NCI-H2171 treated with DMSO at 0.1 percent for 48 hours (cell line): ENCODE data around the gene TARBP1.
"Not testable (repeated sequence)": the region's sequence is repeated elsewhere in the genome, so short reads cannot be mapped to it uniquely, and the experiment has no call there.

Experiments
- DNase-seq: peaks from one replicate; lab custom pipeline; 2025; lab: John Stamatoyannopoulos, UW

Gene TARBP1

GRCh38 chr1:234386122-234386521, 92.9 kb downstream of the TARBP1 start:
- DNase-seq = no peak

DNA sequence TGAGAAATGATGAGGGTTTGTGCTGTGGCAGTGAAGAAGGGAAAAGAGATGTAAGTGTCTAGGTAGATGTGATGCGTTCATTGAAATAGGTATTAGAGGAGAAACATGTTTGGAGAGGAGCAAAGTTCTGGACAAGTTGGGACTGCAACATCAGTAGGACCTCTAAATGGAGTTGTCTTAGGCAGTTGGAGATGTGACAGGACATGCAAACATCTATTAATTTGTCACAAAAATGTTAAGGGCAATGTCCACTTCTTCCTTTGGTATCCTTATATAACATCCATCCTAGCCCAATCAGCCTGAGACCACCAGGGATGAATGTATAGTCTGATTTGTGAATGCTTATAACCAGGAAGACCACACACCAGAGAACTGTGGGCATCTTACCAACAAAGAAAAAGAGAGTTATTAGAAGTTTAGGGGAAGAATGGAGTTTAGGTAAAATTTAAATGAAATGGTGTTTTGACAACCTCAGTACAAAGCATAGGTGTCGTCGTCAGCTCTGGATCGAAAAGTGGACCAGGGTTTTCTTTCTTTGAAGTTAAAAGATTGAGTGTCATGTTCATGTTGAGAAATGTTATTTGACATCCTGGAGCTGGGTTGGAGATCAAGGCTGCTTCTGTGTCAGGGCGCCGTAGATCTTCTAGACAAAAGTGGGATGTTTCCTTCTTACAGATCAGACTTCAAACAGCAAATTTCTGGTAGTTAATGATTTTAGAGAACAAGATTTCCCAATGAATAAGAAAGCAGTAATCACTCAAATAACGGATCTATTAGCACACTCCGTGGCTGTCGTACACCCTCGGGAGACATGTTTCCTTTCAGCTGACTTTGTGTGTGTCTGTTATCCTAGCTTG, 97.1 kb downstream of the TARBP1 start:
- DNase-seq = no peak

DNA sequence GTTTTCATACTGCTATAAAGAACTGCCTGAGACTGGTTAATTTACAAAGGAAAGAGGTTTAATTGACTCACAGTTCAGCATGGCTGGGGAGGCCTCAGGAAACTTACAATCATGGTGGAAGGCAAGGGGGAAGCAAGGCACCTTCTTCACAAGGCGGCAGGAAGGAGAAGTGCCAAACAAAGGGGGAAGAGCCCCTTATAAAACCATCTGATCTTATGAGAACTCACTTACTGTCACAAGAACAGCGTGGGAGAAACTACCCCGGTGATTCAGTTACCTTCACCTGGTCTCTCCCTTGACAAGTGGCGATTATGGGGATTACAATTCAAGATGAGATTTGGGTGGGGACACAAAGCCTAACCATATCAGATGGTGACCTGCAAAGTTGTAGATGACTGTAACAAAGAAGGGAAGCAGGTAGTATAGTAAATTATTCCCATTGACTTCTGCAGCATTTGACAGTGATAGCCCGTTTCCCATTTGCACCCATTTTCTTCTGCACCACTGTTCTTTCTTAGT, 99.3 kb downstream of the TARBP1 start:
- DNase-seq = not testable (repeated sequence)

- no peak for DNase-seq
Measured at GRCh38 chr1:234375672-234376071, 103.3 kb downstream of the TARBP1 start.

DNA sequence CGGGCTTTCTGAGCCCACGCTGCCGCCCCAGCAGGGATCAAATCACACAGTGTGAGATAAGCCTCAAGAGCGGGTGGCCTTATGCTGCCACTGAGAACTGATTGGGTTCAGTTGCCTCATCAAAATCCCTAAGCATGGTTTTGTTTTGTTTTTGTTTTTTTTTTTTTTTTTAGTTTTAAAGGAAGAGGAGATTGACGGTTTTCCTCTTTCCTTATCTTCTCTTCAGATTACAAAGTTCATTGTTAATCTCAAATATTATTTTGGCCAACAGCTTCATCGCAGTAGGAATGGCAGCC, 105.1 kb downstream of the TARBP1 start:
- DNase-seq = no peak

DNA sequence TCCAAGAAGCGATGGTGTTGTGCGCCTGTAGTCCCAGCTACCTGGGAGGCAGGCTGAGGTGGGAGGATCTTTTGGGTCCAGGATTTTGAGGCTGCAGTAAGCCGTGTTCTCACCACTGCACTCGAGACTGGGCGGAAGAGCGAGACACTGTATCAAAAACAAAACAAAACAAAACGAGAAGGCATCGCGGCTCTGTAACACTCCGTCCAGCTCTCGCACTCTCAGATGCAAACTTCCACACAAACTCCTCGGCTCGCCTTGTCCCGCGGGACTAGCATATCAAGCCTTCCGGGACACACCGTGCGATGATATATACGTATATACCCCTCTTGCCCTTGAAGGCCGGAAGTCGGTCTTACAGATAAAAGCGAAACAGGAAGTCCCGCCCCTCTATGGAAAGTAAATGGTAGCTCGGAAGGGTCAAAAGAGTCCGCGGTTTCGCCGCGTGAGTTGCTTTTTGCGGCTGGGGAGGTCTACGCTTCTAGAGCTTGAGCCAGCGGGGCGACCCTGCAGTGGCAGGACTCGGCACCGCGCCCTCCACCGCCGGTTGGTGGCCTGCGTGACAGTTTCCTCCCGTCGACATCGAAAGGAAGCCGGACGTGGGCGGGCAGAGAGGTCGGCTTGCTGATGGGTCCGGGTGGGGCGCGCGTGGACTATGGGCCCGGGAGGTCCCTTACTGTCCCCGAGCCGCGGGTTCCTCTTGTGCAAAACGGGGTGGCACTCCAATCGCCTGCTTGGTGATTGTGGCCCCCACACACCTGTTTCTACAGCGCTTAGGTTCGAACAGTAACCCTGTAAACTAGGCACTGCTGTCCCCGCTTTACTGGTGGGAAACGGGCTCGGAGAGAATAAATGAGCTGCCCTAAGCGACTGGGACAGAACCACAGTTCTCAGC, 105.7 kb downstream of the TARBP1 start, which contains the start of gene COA6:
COA6 (plus strand) TSS at position 393 of the 895 bp plus-strand sequence; CDS start at position 404, 11 bp downstream.
- DNase-seq = peak; percentile 97

- DNase-seq = no peak
Measured at GRCh38 chr1:234372011-234372757, 106.8 kb downstream of the TARBP1 start.

- DNase-seq = no peak
Measured at GRCh38 chr1:234371414-234371813, 107.6 kb downstream of the TARBP1 start.

- no peak for DNase-seq
Measured at GRCh38 chr1:234369784-234370183, 109.2 kb downstream of the TARBP1 start.

GRCh38 chr1:234369033-234369430, 109.9 kb downstream of the TARBP1 start:
- no peak for DNase-seq

DNA sequence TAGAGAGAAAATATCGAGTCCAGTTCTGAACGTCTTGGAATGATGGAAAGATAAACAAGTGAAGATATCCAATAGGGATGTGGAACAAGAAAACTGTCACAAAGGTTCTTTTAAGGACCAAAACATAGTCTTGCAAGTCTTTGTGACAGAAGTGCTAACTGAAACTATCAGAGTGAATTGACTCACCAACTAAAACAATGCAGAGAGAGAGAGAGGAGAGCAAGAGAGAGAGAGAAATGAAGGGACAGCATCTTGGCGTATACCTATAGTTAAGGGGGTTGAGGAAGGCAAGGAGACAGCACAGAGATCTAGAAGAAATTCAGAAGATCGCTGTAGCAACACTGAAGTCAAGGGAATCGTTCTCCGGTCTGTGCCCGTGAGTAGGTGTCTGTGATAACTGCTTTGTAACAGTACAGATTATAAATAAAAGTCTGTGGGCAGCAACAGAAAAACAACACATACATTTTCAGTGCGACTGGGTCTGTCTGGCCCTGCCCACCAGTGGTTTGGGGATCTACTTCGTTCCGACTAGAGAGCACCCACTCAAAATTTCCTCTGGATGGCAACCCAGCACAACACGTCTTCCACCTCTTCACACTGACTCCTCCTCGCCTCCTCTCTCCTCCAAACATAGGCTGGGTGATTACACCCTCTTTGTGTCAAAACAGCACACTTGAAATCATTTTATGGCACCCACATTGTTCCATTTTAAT, 110.5 kb downstream of the TARBP1 start:
- no peak for DNase-seq

- no peak for DNase-seq
Measured at GRCh38 chr1:234362558-234362957, 116.4 kb downstream of the TARBP1 start.

- DNase-seq = no peak
Measured at GRCh38 chr1:234361102-234361603, 117.8 kb downstream of the TARBP1 start.

DNA sequence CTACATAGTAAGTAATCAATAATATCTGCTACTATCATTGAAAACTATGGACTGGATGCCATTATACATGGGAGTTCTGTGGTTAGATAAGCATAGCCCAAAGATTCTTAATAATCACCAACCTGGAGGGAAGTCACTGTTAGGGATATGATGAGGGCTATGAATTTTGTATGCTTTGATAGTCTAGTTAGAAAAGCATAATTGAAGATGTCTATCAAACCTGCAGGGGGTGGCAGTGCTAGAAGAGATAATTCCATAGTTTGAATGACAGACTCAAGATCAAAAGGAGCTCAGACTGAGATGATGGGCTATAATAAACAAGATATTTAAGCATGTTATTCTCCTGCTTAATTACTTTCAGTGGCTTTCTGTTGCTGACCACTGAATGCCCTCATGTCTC, 121.1 kb downstream of the TARBP1 start:
- no peak for DNase-seq

DNA sequence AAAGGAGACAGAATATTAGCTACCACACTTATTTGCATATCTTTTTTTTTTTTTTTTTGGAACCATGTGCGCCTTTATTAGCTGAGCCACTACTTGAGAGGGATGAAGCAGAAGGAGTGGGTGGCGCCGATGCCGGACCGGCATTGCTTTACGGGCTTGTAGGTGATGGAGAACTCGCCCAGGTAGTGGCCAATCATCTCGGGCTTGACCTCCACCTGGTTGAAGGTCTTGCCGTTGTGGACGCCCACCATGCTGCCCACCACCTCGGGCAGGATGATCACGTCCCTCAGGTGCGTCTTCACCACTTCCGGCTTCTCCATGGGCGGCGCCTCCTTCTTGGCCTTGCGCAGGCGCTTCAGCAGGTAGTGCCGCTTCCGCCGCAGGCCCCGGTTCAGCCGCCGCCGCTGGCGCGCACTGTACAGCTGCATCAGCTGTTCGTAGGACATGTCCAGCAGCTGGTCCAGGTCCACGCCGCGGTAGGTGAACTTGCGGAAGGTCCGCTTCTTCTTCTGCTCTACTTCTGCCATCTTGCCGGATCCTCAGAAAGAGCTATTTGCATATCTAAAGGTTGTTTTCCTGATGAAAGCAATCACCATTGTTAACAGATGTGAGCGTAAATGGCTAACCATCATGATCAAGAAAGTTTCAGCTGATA, 122.2 kb downstream of the TARBP1 start:
- DNase-seq = peak; percentile 88

DNA sequence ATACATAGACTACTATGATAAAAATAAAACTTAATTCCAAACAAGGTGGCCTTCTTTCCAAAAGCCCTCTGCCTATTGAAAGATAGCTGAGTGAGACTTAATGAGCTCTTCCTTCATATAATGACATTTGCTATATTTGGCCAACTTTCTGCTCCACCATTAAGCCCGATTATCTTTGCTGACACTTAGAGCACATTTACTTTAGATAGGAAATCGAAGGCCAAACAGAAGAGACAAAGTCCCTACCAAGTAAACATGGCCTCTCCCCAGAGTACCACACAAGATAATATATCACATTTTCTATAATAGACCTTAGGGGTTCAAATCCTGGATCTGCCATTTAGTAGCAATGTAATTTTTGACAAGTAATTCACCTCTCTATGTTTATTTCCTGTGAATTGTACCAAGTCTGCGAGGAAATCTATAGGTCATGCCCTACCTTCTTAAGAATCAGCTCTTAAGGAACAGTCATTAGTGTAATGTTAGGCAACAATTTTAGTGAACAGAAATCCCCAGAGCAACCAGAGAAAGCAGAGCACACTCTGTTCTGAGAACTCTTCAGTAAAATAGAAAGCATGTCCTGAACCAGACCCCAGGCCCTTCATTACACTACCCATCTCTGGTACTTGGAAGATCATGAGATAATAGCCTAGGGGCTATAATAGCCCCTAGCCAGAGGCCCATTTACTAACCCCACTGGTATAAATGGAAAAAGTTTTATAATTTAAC, 123.0 kb downstream of the TARBP1 start:
- DNase-seq = no peak

GRCh38 chr1:234348964-234349363, 130.0 kb downstream of the TARBP1 start:
- DNase-seq = no peak

GRCh38 chr1:234345237-234345636, 133.7 kb downstream of the TARBP1 start:
- no peak for DNase-seq

GRCh38 chr1:234342774-234343173, 136.2 kb downstream of the TARBP1 start:
- DNase-seq = no peak
